NCI-H748 (cell line): ENCODE measurements around the gene AGAP2.
"Not testable (repeated sequence)": the region's sequence is repeated elsewhere in the genome, so short reads cannot be mapped to it uniquely, and the experiment has no call there.

Experiments
- DNase-seq: peaks from one replicate; lab custom pipeline; 2025; ENCODE audit not compliant: unreplicated experiment; lab: John Stamatoyannopoulos, UW

Gene AGAP2

DNA sequence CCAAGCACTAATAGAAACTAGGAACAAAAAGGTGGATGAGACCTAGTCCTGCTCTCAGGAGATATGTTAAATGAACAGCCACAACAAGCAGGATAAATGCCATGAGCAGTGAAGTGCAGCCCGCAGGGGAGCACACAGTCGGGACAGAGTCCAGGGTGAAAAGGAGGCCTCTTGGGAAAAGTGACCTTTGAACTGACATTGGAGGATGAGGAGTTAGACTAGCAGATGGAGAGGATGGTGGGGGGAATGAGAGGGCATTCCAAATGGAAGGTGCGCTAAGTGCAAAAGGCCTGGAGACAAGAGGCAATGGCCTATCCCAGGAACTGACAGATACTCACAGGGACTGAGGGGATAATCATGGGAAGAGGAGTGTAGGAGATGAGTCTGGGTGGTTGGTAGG lies 40.1 kb downstream of the AGAP2 start:
- DNase-seq, result no peak

- no peak for DNase-seq
These were observed 41.5 kb downstream of the AGAP2 start for GRCh38 chr12:57697076-57697475.

DNA sequence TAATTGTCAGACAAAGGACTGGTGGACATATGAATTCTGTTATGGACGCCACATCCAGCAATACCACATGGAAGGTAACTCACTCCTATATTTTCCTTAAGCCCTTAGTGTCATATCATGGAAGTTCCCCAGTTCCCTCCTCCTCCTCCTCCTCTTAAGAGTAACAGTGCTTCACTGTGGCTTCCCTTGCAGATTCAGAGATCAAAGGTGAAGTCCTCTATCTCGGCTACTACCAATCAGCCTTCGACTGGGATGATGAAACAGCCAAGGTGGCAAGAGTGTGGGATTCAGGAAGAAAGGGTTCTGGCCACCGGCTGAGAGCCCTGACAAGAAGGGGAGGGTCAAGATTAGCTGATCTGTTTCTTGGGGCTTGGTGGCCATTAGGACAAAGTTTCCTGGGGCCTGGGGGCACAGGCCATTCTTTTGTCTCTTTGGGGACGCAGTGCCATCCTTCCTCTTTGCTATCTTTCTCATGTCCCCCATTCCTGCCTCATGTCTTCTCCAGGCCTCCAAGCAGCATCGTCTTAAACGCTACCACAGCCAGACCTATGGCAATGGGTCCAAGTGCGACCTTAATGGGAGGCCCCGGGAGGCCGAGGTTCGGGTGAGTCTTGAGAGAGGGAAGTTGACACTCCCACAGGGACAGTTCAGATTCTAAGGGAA lies 42.6 kb downstream of the AGAP2 start:
- DNase-seq, result no peak

- peak; percentile 55 for DNase-seq
These were observed 44.0 kb downstream of the AGAP2 start for GRCh38 chr12:57694459-57695019.

- peak; percentile 100 for DNase-seq
These were observed 44.7 kb downstream of the AGAP2 start, which contains the start of gene OS9 for GRCh38 chr12:57693659-57694458. Gene OS9, plus strand, starts transcription at chr12:57694132. Its CDS starts 30 bp downstream, at chr12:57694162.

DNA sequence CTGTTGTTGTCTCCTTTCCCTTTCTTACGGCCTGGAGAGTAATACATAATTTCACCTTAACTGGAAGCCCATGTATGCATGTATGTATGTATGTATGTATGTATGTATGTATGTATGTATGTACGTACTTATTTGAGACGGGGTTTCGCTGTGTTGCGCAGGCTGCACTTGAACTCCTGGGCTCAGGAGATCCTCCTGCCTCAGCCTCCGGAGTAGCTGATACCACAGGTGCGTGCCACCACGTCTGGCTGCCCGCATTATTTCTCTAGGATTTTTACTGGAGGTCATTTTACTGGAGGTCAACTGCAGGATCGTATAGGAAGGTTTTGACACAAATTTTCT lies 45.3 kb downstream of the AGAP2 start:
- no peak for DNase-seq

GRCh38 chr12:57692500-57692899 lies 46.0 kb downstream of the AGAP2 start:
- no peak for DNase-seq

DNA sequence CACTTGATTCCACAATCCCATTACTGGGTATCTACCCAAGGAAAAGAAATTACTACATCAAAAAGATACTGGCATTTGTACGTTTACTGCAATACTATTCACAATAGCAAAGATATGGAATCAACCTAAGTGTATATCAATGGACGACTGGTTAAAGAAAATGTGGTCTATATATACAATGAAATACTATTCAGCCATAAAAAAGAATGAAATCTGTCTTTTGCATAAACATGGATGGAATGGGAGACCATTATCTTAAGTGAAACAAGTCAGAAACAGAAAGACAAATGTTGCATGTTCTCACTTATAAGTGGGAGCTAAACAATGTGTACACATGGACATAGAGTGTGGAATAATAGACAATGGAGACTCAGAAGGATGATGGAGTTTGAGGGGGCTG lies 49.6 kb downstream of the AGAP2 start:
- no peak for DNase-seq

GRCh38 chr12:57687862-57688261 lies 50.7 kb downstream of the AGAP2 start:
- no peak for DNase-seq

DNA sequence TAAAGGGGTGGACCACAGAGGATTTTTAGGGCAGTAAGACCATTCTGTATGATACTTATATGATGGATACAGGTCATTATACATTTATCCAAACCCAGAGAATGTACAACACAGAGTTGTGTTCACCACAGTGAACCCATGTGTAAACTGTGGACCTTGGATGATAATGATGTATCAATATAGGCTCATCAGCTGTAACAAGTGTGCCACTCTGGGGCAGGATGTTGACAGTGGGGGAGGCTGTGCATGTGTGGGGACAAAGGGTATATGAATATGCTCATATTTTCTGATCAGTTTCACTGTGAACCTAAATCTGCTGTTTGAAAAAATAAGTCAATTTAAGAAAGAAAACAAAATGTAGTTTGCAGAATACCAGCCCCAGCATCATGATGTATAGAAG lies 58.8 kb downstream of the AGAP2 start:
- DNase-seq, result no peak

GRCh38 chr12:57677947-57678346 lies 60.6 kb downstream of the AGAP2 start:
- DNase-seq, result not testable (repeated sequence)

- no peak for DNase-seq
These were observed 63.9 kb downstream of the AGAP2 start for GRCh38 chr12:57674691-57675090.
